ENCODE measurements around the gene PODXL2.
A peak's percentile ranks its signal among the peaks of the same experiment; 100 is the strongest.

The PODXL2 gene

GRCh38 chr3:127628788-127629466 lies at the start of gene PODXL2:
TSS of gene PODXL2 (plus strand) at chr3:127629185. CDS start at chr3:127629220, 35 bp downstream.
- no peak for FAIRE-seq
- DNase-seq (ENCODE audit: insufficient read length, low spot score), result peak; percentile 54

- no peak for DNase-seq (ENCODE audit: insufficient read length, low spot score)
- FAIRE-seq, result no peak
These were observed 48.5 kb upstream of the PODXL2 start for GRCh38 chr3:127580327-127581060.

- DNase-seq (ENCODE audit: insufficient read length, low spot score) (no peak), FAIRE-seq (no peak)
These were observed 44.3 kb upstream of the PODXL2 start for GRCh38 chr3:127584734-127585133.

GRCh38 chr3:127585163-127585812 lies 43.7 kb upstream of the PODXL2 start:
- FAIRE-seq (no peak), DNase-seq (ENCODE audit: insufficient read length, low spot score) (no peak)

GRCh38 chr3:127585813-127586413 lies 43.1 kb upstream of the PODXL2 start:
- no peak for FAIRE-seq

GRCh38 chr3:127587876-127588275 lies 41.1 kb upstream of the PODXL2 start:
- DNase-seq (ENCODE audit: insufficient read length, low spot score) (no peak), FAIRE-seq (no peak)

More at GRCh38 chr3:127585813-127586413, 43.1 kb upstream of the PODXL2 start:
- no peak for DNase-seq (ENCODE audit: insufficient read length, low spot score)

GRCh38 chr3:127588806-127589577 lies 40.0 kb upstream of the PODXL2 start:
- DNase-seq (ENCODE audit: insufficient read length, low spot score) (peak; percentile 73), FAIRE-seq (peak; percentile 57)

- no peak for DNase-seq (ENCODE audit: insufficient read length, low spot score)
These were observed 39.2 kb upstream of the PODXL2 start for GRCh38 chr3:127589600-127590281.

GRCh38 chr3:127590282-127590592 lies 38.7 kb upstream of the PODXL2 start:
- FAIRE-seq (no peak), DNase-seq (ENCODE audit: insufficient read length, low spot score) (no peak)

More at GRCh38 chr3:127589600-127590281, 39.2 kb upstream of the PODXL2 start:
- no peak for FAIRE-seq

GRCh38 chr3:127590593-127591465 lies 38.2 kb upstream of the PODXL2 start, which contains the start of gene TPRA1:
TSS of gene TPRA1 (minus strand) at chr3:127590733. CDS start at chr3:127580146, 10,587 bp downstream.
- peak; percentile 67 for FAIRE-seq
- peak; percentile 98 for DNase-seq (ENCODE audit: insufficient read length, low spot score)

GRCh38 chr3:127593178-127593577 lies 35.8 kb upstream of the PODXL2 start:
- DNase-seq (ENCODE audit: insufficient read length, low spot score), result no peak
- no peak for FAIRE-seq

- FAIRE-seq (no peak), DNase-seq (ENCODE audit: insufficient read length, low spot score) (no peak)
These were observed 33.7 kb upstream of the PODXL2 start for GRCh38 chr3:127595303-127595702.

GRCh38 chr3:127597020-127597771 lies 31.8 kb upstream of the PODXL2 start:
- DNase-seq (ENCODE audit: insufficient read length, low spot score) (no peak), FAIRE-seq (no peak)

- no peak for DNase-seq (ENCODE audit: insufficient read length, low spot score)
These were observed 30.0 kb upstream of the PODXL2 start for GRCh38 chr3:127598841-127599570.

GRCh38 chr3:127600749-127601456 lies 28.1 kb upstream of the PODXL2 start:
- DNase-seq (ENCODE audit: insufficient read length, low spot score) (no peak), FAIRE-seq (no peak)

More at GRCh38 chr3:127598841-127599570, 30.0 kb upstream of the PODXL2 start:
- no peak for FAIRE-seq

- no peak for DNase-seq (ENCODE audit: insufficient read length, low spot score)
- FAIRE-seq, result no peak
These were observed 24.9 kb upstream of the PODXL2 start for GRCh38 chr3:127604035-127604434.
